Measurements from ENCODE around the gene TUBGCP5. TPM values are rescaled to one million over a fixed set of nuclear protein-coding genes. Genes with fewer than 3 reads are reported as not detected.

TUBGCP5 gene
- total and polyA plus RNA-seq, 10 of the 15 experiments (the other 5 are each of a cell fraction or from before 2014, with no cell fraction given), result 6.4 to 29.2 (median 20.2) TPM

DNA sequence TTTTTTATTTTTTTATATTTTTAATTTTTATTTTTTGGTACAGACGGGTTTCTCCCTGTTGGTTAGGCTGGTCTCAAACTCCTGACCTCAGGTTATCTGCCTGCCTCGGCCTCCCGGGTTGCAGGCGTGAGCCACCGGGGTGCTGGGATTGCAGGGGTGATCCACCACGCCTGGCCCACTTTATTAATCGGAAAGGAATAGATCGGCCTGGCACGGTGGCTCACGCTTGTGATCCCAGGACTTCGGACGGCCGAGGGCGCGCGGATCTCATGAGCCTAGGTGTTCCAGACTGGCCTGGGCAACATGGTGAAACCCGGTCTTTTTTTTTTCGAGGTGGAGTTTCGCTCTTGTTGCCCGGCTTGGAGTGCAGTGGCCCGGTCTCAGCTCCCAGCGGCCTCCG is 26.5 kb upstream of the TUBGCP5 start:
- Histone ChIP-seq H3K4me2 (ENCODE audit: control insufficient read depth, insufficient read depth) (no peak overlapping the region), H3K9me3 (replicated peaks; ENCODE audit: control insufficient read depth, insufficient read depth, low read length) (no peaks in the 10 kb centered on the region), H4K20me1 (ENCODE audit: control insufficient read depth, insufficient read depth) (no peaks in the 10 kb centered on the region), H3K4me1 (ENCODE audit: control insufficient read depth, insufficient read depth, low read length) (no peaks in the 10 kb centered on the region), H3K79me2 (ENCODE audit: control insufficient read depth, insufficient read depth, low read length) (no peaks in the 10 kb centered on the region), H3K27ac (ENCODE audit: control insufficient read depth, insufficient read depth) (no peak overlapping the region), H3K4me3 (no peak overlapping the region), H3K36me3 (ENCODE audit: control insufficient read depth in 2 of 2, insufficient read depth in 2 of 2, low read length in 1 of 2) (no peaks in the 10 kb centered on the region), H3K9ac (ENCODE audit: control insufficient read depth, insufficient read depth, low read length) (no peak overlapping the region), H3K27me3 (replicated peaks in 1 of 2; ENCODE audit: control insufficient read depth in 2 of 2, insufficient read depth in 2 of 2, low read length in 1 of 2) (no peaks in the 10 kb centered on the region), H2AFZ (ENCODE audit: control insufficient read depth, low read depth, low read length) (no peak overlapping the region)
- intact Hi-C loops (cut with micrococcal nuclease; ENCODE audit: unreplicated experiment), result no loop called here
- in situ Hi-C loops (cut with MboI), result loop anchor here (5.0 kb wide), 1 partner anchor 59 kb away; no protein-coding TSS in a partner anchor
- ChIA-PET RAD21 (ENCODE audit: unreplicated experiment) (no interaction called here), SMC1A (ENCODE audit: uncharacterized antibody, unreplicated experiment) (no interaction called here), POLR2A (no interaction called here), CTCF (no interaction called here)
- WGBS (ENCODE audit: insufficient coverage, insufficient replicate concordance, low lambda C conversion rate, missing lambda C conversion rate), result 77% methylated on average over 23 of the region's 23 CpGs
- no peak for DNase-seq (ENCODE audit: low read depth, low spot score)
- ATAC-seq, result no peak
- TF ChIP-seq STAT3 (IDR thresholded peaks at IDR 0.05; ENCODE audit: low read depth, low read length), result no peak
- TF ChIP-seq SP1 (IDR thresholded peaks at IDR 0.05; ENCODE audit: low read depth, low read length), result no peak
- TF ChIP-seq FOXK2 (IDR thresholded peaks at IDR 0.05), result no peak
- TF ChIP-seq ZBTB40 (IDR thresholded peaks at IDR 0.05; ENCODE audit: borderline replicate concordance), result no peak
- no peak for TF ChIP-seq RBBP5 (conservative IDR thresholded peaks at IDR 0.05)
- no peak for TF ChIP-seq LARP7 (IDR thresholded peaks at IDR 0.05)
- TF ChIP-seq NR2C2 (IDR thresholded peaks at IDR 0.05; ENCODE audit: borderline replicate concordance, control insufficient read depth, insufficient read length, low read depth), result no peak
- no peak for TF ChIP-seq CEBPB (IDR thresholded peaks at IDR 0.05; ENCODE audit: borderline replicate concordance in 1 of 2, low read depth in 2 of 2, low read length in 2 of 2)
- TF ChIP-seq EED (IDR thresholded peaks at IDR 0.05; ENCODE audit: low read depth), result no peak
- TF ChIP-seq, protein P1, sequence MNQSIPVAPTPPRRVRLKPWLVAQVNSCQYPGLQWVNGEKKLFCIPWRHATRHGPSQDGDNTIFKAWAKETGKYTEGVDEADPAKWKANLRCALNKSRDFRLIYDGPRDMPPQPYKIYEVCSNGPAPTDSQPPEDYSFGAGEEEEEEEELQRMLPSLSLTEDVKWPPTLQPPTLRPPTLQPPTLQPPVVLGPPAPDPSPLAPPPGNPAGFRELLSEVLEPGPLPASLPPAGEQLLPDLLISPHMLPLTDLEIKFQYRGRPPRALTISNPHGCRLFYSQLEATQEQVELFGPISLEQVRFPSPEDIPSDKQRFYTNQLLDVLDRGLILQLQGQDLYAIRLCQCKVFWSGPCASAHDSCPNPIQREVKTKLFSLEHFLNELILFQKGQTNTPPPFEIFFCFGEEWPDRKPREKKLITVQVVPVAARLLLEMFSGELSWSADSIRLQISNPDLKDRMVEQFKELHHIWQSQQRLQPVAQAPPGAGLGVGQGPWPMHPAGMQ (IDR thresholded peaks at IDR 0.05; ENCODE audit: borderline replicate concordance), result no peak
- TF ChIP-seq CHD1 (IDR thresholded peaks at IDR 0.05; ENCODE audit: low read depth, low read length), result no peak
- no peak for TF ChIP-seq RUNX3 (IDR thresholded peaks at IDR 0.05; ENCODE audit: low read length)
- no peak for TF ChIP-seq USF1 (IDR thresholded peaks at IDR 0.05; ENCODE audit: borderline replicate concordance, extremely low read length, insufficient read depth, low read depth, low read length)
- no TSS peak for BruUV-seq (replicated peaks)
- no peak for FAIRE-seq
